Stimulated activated CD8-positive, alpha-beta memory T cell treated with anti-CD3 and anti-CD28 coated beads, Interleukin-12 subunit alpha, Interleukin-12 subunit beta, amount 100 ng/mL, for 24 hours (primary cell): Measurements from ENCODE around the gene ATP10B.

Experiments
- DNase-seq: peaks from one replicate; pipeline ENCODE4 v3.0.0-alpha.2; 2020; ENCODE audit errors: extremely low read depth

Gene ATP10B

DNA sequence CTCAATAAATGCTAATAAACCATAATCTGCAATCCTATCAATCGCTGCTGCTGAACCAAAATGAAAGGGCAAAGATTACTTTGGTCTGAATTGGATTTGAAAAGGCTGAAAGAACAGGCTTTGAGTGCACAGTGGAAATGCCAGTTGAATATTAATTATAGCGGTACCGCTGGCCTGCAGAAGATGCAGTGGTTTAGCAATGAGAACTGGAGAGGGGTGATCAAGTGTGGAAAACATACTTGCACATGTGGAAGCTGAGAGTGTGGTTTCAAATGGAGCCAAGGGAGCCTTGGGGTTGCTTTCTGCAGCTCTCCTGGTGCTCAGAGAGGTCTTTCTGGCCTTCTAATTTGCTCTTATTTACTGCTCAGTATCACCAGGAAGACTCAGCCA lies 296.4 kb downstream of the ATP10B start:
- no peak for DNase-seq

DNA sequence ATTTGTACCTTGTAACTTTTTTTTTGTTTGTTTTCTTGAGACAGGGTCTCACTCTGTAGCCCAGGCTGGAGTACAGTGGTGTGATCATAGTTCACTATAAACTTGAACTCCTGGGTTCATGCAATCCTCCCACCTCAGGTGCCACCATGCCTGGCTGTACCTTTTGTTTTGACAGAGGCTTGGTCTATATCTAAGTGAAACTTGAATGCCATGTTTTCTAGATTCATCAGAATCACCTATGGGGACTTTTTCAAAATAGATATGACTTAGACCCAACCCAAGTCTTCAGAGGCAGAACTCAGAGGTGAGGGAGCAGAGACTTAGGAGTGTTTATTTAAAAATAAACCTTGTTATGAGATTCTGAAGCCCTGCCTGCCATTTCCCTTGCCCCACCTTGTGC lies 301.9 kb downstream of the ATP10B start:
- DNase-seq: no peak

DNA sequence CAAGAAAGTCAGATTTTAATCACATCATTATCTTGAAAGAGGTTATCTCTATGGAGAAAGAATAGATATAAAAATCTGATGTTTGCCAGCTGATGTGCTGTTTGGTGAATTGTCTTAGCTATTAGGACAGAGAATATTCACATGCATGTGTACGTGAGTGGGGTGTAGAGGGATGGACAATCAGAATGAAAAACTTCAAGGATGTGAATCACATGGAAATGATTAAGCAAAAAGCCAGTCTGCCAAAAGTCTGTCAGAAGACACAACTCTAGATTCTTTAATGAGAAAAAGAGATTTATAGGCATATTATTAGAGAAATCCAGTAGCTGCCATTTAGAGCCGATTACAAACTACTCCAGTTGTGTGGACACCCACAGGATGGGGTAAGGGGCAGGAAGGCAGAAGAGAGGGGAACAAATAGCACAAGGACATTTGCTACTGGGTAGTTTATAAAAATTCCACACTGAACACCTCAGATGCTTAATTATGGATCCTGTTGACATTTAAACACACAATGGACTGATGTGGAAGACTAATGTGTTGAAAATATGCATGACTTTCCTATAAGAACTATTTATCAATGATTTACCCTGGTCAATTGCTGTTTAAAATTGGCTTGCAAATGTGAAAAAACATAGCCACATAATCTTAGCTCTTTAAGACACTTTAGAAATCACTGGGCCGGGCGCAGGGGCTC lies 302.9 kb downstream of the ATP10B start:
- DNase-seq: no peak

DNA sequence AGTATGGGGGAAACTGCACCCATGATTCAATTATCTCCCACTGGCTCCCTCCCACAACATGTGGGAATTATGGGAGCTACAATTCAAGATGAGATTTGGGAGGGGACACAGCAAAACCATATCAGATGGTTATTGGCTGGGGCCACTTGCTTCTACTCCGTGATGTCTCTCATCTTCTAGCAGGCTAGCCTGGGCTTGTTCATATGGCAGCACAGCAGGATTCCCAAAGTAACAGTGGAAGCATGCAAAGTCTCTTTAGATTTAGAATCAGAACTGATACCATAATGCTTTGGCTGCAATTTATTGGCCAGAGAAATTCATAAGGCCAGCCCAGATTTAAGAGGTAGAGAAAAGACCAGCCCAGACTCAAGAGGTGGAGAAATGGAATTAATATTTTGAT lies 304.1 kb downstream of the ATP10B start:
- no peak for DNase-seq

DNA sequence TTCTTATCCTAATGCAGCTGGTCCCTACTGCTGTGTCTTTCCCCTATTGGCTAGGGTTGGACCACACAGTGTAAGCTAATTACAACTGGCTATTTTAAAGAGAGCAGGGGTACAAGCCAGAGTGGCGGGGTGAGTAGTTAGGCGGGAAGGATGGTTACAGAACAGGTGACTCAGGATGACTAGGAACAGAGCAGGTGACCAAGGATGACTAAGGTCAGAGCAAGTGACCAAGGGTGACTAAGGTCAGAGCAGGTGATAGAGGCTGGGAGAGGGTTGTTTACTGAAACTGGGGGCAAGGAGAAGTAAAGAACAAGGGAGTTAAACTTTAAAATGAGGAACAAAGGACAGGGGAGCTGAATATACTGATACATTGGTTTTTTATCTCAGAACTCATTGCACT lies 304.9 kb downstream of the ATP10B start:
- DNase-seq: no peak

DNA sequence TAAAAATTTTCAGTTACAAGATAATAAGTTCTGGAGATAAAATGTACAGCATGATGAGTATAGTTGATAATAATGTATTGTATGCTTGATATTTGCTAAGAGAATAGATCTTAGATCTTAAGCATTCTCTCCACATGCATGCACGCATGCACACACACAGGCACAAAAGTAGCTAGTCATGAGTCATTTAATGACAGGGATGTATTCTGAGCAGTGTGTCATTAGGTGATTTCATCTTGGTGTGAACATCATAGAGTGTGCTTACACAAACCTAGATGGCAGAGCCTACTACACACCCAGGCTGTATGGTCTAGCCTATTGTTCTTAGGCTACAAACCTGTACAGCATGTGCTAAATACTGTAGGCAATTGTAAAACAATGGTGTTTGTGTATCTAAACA lies 306.2 kb downstream of the ATP10B start:
- no peak for DNase-seq

DNA sequence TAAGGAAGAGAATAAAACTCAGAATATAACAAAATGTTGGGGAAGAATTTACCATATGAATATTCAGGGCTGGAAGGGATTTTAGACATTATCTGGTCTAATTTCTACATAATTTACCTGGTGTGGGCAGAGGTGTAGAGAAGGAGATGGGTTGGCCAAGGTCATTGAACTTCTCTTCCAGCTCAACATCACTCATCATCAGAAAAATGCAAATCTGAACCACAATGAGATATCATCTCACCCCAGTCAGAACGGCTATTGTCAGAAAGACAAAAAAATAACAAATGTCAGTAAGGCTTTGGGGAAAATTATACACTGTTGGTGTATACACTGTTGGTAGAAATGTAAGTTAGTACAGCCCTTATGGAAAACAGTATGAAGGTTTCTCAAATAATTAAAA lies 308.6 kb downstream of the ATP10B start:
- DNase-seq: no peak

DNA sequence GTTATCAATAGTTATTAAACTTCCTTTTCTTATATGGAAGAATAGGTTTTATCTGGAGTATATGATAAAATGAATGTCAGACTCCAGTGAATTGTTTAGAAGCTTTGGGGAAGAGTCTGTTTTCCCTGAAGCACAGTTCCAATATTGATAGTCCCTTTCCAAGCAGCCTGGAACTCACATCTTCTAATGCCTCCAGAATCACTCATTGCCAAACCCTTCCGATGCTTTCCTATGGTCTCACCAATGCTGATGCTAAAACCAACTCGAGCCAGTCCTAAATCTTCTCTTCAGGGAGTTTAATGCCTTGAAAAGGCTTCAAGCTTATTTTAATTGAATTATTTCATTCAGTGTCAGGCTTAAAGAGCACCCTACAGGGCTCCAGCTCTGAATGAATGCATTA lies 309.2 kb downstream of the ATP10B start:
- DNase-seq: no peak

DNA sequence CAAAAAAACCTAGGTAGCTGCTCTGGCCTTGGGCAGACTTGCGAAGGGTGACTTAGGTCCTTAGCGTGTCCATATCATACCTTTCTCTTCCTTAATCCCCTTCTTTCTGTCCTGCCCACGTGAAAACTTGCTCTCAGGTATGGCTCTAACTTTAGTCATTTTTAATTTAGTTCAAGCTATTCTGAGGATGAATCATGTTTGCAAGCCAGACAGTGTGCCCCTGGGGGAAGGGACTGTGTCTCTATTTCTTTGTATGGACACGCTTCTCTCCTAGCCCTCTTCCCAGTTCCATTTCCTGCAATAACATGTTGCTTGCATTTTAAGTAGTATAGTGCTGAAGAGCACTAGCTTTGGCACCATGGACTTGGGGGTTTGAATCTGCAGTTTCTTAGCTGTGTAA lies 309.7 kb downstream of the ATP10B start:
- no peak for DNase-seq

DNA sequence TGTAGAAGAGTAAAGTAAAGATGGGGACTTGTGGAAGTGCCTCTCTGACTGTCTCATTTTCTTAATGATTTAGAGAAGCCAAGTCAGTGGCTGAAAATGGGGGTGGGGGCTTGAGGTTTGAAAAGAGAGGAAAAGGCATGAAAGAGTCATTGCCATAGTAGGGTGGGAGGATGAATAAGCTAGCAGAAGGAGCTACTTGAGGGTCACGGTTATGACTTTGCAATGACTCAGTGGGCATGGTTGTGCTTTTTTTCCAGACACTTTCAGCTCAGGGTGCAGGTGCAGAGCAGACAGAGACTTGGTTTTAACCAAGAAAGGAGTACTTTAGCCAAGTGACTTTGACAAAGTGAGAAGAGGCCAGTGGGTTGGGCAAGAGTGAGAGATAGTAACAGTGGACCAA lies 312.6 kb downstream of the ATP10B start:
- peak; percentile 10 for DNase-seq

DNA sequence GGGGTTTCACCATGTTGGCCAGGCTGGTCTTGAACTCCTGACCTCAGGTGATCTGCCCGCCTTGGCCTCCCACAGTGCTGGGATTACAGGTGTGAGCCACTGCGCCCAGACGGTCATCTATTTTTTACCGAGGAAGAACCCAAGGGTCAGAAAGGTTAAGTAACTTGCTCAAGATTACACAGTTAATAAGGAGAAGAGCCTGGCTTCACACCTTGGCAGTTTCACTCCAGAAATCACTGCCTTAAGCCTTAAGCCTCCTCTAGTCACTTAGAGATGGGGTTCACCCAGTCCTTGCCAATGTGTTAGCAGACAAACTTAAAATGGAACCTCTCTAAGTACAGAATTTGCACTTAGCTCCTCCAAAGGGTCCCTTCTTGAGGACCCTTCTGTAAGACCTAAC lies 314.1 kb downstream of the ATP10B start:
- no peak for DNase-seq

DNA sequence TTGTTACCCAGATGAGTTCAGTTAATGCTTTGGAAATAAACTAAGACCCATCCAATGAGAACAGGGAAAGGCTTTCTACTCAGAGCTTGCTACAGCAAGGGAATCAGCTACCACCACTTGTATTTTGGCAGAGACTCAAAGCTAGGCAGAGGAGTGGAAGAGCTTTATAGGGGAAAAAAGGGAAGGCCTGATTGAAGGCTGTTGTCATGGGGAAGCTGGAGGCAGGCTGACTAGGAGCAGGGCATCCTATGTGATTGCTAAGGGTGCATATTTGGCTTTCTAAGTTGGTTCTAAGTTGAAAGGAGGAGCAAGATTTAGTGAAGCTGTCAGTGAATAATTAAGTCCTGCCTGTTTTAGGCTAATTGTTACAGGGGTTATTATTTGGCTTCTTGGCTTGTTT lies 314.9 kb downstream of the ATP10B start:
- no peak for DNase-seq

DNA sequence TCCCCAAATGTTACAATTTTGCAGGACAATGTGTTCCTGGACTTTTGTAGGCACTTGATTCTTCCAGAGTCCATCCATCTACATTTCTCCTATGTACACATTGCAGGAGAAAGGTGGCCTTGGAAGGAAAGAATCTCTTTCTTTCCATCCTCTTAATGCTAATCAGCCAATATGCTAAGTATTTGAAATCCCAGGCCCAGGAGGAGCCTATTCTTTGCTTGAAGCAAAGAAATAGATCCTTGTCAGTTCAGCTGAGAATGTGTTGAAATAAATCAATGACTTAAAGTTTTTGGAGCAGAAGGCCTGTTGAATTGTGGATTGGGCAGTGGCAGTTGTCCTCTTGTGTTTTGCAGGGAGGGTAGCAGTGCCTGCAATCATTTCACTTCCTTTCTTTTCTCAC lies 317.1 kb downstream of the ATP10B start:
- no peak for DNase-seq

DNA sequence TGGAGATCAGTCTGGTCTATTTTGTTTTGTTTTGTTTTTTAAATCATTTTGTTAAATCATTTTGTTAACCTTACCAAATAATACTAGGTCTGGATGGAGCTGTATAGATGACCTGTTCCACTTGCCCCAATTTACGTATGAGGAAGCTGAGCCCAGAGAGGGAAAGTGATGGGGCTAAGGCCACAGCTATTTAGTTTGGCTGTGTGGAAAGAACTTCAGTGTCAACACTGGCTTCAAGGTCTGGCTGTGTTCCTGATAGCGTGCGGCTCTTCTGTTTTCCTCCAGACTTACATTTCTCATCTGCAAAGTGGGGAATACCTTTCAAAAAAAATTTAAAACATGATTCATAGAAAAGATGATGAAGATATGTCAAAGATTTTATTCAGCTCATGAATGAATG lies 317.9 kb downstream of the ATP10B start:
- no peak for DNase-seq

DNA sequence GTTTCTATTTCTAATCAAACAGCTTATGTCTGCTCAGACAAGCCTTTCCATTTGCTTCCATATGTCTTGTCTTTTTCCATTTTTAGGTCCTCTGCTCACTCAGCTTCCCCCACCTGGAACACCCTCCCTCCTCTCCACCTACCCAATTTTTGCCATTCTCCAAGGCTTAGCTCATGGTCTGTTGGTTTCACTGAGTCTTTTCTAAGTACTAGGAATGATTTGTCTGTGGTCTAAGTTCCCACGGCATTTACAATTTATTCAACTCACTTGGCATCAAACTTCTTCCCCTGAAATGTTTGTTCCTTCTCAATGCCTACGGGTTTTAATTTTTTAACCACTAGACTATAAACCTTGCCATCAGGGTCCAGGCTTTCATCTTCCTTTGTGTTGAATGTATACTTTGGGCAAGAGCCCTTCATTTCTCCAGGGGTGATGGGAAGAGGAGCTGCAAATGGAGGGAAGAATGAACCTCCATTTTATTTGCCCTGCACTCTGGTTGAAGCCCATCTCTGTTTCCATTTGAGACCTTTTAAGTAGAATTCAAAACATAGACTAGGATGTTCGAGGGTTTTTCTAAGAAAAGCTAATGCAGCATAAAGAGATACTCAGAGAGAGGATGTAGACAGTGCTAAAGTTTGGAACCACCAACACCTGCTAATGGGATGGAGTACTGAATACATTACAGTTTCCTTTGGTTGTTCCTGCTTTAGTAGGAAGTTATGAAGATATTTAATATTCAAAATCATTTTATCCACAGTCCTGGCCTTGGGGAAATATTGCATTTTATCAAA lies 326.3 kb downstream of the ATP10B start:
- no peak for DNase-seq

DNA sequence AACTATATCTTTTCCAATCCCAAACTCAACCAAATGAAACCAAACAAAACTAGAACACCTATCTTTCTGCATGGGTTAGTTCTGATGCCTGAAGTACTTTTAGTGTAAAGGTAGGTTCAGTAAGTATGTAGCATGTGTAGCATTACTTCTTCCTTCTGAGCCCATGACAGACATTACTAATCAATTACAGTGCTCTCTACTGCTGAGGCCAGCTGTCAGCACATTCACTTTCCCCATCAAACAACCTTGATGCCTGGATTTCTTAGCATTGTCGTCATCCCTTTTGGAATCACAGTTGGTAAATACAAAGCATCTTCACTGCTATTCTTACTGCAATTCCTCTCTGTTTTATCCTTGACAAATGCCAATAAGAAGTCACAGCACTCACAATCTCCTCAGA lies 327.2 kb downstream of the ATP10B start:
- DNase-seq: no peak

DNA sequence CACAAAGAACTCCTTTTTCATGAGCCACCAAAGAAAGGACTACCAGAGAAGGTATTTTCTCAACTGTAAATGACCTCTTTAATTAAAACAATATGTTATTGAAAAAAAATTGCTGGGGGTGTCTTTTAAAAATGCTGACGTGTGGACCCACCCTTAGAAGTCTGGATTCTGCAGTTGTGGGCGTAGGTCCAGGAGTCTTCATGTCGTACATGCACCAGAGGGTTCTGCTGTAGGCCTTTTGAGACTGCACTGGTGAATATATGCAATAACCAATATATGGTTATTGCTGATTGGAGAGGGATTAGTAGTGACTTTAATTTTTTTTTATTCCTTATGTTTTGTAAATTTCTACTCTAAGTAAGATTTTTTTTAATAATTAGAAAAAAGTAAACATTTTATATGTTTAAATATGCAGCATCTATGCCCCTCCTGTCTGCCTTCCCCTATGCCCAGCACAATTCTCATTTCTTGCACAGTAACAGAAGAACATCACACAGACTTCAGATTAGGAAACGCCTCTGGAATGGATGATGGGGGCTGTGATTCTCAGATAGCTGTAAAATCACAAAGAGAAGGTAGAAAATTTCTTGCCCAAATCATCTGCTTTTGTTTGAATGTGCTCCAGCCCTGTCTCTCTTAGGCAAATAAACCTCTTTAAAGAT lies 328.4 kb downstream of the ATP10B start:
- no peak for DNase-seq

DNA sequence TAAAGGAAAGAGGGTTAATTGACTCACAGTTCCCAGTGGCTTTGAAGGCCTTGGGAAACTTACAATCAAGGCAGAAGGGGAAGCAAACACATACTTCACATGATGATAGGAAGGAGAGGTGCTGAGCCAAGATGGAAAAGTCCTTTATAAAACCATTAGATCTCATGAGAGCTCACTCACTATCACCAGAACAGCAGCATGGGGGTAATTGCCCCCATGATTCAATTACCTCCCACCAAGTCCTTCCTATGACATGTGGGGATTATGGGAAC lies 330.7 kb downstream of the ATP10B start:
- no peak for DNase-seq

DNA sequence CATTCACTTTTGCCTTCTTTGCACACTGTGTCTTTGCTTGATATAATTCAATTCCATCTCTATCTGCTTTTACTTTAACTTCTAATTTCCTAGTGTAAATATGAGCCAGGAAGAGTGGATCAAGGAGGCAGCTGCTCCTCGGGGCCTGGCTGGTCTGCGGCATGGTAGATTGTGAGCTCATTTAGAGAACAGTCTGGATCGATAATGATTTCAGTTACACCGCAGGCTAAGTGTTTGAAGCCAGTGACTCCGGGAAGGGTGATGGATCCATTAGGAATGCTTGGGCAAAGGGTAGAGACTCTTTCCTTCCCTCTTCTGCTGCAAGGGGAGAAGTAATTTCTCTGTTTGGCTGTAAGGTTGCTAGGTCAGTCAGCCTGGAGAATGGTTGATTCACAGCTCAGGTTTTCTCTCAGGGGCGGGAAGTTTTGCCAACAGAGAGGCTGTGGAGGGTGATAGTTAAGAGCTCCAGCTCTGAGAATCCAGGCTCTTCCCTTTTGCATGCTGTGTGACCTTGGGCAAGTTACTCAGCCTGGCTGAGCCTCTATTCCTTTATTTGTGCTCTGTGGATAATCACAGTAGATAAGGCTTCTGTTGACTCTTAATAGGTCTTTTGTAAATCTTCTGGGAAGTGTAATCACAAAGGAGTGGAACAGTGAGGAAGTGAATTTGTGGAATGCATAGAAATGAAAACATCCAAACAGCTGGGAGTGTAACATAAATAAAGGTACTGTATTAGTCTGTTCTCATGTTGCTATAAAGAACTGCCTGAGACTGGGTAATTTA lies 331.2 kb downstream of the ATP10B start:
- DNase-seq: no peak

DNA sequence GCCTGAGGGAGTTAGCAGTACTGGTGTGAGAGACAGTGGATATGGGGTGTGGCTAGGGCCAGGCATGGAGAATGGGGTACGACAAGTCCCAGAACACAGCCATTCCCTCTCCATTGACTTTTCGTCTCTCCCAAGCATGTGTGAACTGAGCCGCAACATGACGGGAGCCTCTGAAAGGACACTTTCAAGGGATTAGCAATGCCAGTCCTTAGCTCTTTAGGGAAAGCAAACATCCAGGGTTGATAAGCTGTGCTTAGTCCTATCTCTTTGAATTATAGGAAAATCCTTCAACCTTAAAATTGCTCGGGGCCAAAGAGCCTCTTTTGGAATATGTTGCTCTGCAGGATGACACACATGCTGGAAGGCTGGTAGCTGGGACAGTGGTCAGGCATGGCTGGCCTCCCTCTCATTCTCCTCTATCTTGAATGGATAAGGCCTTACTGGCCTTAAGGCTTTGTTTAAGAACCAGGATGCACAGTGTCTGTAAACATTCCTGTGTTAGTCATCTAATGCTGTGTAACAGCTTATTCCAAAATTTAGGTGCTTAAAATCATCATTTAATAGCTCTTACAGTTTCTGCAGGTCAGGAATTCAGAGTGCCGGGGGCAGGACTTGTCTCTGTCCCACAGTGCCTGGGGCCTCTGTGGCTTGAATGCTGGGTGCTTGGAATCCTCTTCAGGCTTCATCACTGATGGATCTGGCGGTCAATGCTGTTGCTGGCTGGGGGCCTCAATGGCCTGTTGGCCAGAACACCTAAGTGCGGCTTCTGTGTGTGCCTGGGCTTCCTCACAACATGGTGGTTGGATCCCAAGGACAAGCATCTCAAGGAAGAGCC lies 335.1 kb downstream of the ATP10B start:
- DNase-seq: no peak

DNA sequence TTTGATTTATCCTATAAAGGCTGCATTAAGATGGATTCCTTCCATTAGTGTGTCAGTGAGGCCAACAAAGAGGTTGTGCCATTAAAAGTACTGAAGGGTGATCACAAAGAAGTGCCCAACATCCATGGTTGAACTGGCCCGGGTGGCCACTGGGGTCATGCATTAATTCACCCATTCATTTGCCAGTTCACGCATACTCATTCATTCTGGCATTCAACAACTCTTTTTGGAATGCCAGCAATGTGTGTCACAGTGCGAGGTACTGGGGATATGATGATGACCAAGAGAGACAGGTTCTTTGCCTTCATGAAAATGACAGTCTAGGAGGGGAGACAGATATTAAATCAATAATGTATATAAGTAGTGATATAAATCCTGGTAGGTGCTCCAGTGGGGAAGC lies 337.1 kb downstream of the ATP10B start:
- no peak for DNase-seq

DNA sequence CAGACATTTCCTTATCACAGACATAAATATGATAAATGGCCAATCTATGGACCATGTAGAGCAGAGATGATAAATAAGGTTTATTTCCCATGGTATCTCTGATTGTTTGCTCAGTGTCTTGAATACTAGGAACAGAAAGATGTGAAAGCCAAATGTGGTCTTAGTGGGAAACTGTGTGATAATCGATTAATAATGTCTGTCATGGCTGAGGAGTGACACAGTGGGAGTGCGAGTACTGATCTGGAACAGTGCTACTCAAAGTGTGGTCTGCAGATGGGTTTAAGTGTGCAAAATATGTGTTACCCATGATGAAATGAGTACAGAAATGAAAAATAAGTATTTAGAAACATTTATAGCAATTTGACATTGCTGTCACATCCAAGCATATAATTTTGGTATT lies 337.8 kb downstream of the ATP10B start:
- DNase-seq: no peak
